Thymus (tissue), 11 donors: ENCODE data around the gene BIRC2. TPM values are rescaled to one million over a fixed set of nuclear protein-coding genes. Genes with fewer than 3 reads are reported as not detected.

Experiments
- DNase-seq, 9 donors: peaks; one replicate each; pipeline ENCODE4 v3.0.0-alpha.2; 2013; ENCODE audit warnings: low spot score in 9 of 9, low read depth in 6 of 9, missing footprints in 1 of 9
- H3K27ac ChIP-seq, 2 donors: one replicate each; pipeline ENCODE4 v1.5.1; 2013; ENCODE audit warnings: control low read depth in 1 of 2, low read depth in 1 of 2, low read length in 1 of 2, mild to moderate bottlenecking in 1 of 2, moderate library complexity in 1 of 2
- H3K27me3 ChIP-seq, 2 donors: one replicate each; pipeline ENCODE4 v1.5.1; 2013; ENCODE audit warnings: low read length in 1 of 2; ENCODE audit not compliant: control insufficient read depth in 2 of 2, insufficient read depth in 1 of 2
- H3K36me3 ChIP-seq, 2 donors: one replicate each; pipeline ENCODE4 v1.5.1; 2013; ENCODE audit warnings: low read length in 1 of 2, mild to moderate bottlenecking in 1 of 2, moderate library complexity in 1 of 2; ENCODE audit not compliant: control insufficient read depth in 2 of 2, insufficient read depth in 2 of 2
- H3K4me1 ChIP-seq, 2 donors: one replicate each; pipeline ENCODE4 v1.5.1; 2013; ENCODE audit warnings: low read length in 2 of 2; ENCODE audit not compliant: control insufficient read depth in 2 of 2, insufficient read depth in 2 of 2
- H3K4me3 ChIP-seq, 2 donors: one replicate each; pipeline ENCODE4 v1.5.1; 2013; ENCODE audit warnings: low read length in 2 of 2, control low read depth in 1 of 2, mild to moderate bottlenecking in 1 of 2
- H3K9me3 ChIP-seq, 2 donors: one replicate each; pipeline ENCODE4 v1.5.1; 2013; ENCODE audit warnings: low read length in 1 of 2, mild to moderate bottlenecking in 1 of 2; ENCODE audit not compliant: control insufficient read depth in 2 of 2, insufficient read depth in 1 of 2
- WGBS: extraction: QIAGEN DNeasy Blood & Tissue Kit; methylation state at CpG from one replicate; pipeline ENCODE4 v1.1.7; 2013; 5-methylcytosine and 5-hydroxymethylcytosine counted together
- polyA plus RNA-seq: library from polyadenylated mRNA; stranded (reverse); fragments of 200-250 nt; gene quantifications from one replicate; pipeline ENCODE4 v1.2.3, GENCODE V29; 2013
- total RNA-seq: library from RNA; stranded (reverse); fragments of 120-200 nt; gene quantifications from one replicate; pipeline ENCODE4 v1.2.4, GENCODE V29; 2013
- donor health status: healthy.

BIRC2 gene
- total and polyA plus RNA-seq, 2 donors: 95.9 to 127 TPM

DNA sequence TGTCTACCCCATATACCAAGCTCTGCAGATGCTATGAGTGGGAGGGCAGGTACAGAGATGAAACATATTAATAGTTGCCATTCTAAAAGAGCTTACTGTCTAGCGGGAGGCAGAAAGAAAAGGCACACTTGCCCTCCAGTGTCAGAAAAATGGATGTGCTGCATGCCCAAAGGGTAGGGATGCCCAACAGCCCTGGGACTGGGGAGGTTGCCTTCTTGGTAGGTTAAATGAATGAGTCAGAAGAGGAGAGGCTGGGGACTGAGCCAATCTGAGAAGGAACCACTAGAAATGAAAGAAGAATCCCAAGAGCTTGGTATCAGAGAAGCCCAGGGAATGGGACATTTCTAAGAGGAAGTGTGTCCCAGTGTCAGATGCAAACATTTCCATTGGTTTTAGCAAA lies 28.5 kb upstream of the BIRC2 start:
- WGBS: 82% methylated on average over 1 of the region's 1 CpG
- H3K4me1 ChIP-seq: peaks cover 26 to 43% of the 10 kb centered on the region in 2 donors
- no peaks in the 10 kb centered on the region for H3K27me3 ChIP-seq
- H3K4me3 ChIP-seq: peak overlapping the region; percentile 61 to 71
- no peaks in the 10 kb centered on the region for H3K9me3 ChIP-seq
- H3K36me3 ChIP-seq: no peaks in the 10 kb centered on the region
- H3K27ac ChIP-seq: peak overlapping the region; percentile 46 to 58
- DNase-seq: peak in 1 of 9 donors; percentile 41

DNA sequence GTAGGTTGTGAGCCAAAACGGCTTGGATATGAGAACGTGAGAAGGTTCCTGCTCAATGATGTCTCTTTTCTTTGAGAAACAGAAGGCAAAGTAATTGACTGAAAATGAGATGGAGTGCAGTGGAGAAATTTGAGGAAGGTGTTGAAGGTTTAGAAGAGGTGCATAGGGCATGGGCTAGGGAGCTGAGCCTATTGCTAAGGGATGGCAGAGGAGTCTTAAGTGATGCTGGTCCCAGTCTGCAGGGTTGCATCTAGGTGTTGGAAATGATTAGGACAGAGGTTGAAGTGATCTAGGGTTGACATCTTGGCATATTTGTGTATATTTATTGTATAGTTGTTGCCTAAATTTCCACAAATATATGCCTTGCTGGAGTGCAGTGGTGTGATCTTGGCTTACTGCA lies 27.5 kb upstream of the BIRC2 start:
- Histone ChIP-seq H3K4me3 (peak overlapping the region; percentile 7 to 42), H3K4me1 (peaks cover 26 to 38% of the 10 kb centered on the region in 2 donors), H3K9me3 (no peaks in the 10 kb centered on the region), H3K27me3 (no peaks in the 10 kb centered on the region), H3K27ac (peak overlapping the region; percentile 8 to 64), H3K36me3 (no peaks in the 10 kb centered on the region)
- no peak for DNase-seq
- 86% methylated on average over 2 of the region's 2 CpGs for WGBS

DNA sequence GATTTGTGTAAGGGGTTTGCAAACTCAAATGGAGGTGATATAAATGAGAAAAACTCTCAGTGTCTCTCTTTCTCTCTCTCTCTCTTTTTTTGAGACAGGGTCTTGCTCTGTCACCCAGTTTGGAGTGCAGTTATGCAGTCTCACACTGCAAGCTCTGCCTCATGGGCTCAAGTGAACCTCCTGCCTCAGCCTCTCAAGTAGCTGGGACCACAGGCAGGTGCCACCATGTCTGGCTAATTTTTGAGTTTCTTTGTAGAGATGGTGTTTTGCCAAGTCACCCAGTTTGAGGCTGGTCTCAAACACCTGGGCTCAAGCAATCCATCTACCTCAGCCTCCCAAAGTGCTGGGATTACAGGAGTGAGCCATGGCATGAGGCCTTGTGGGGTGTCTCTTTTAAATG lies 26.8 kb upstream of the BIRC2 start:
- peak in 1 of 9 donors; percentile 40 for DNase-seq
- Histone ChIP-seq H3K4me1 (peaks cover 26 to 38% of the 10 kb centered on the region in 2 donors), H3K4me3 (peak overlapping the region in 1 of 2 donors; percentile 34), H3K36me3 (no peaks in the 10 kb centered on the region), H3K9me3 (no peaks in the 10 kb centered on the region), H3K27ac (peak overlapping the region; percentile 43 to 76), H3K27me3 (no peaks in the 10 kb centered on the region)

DNA sequence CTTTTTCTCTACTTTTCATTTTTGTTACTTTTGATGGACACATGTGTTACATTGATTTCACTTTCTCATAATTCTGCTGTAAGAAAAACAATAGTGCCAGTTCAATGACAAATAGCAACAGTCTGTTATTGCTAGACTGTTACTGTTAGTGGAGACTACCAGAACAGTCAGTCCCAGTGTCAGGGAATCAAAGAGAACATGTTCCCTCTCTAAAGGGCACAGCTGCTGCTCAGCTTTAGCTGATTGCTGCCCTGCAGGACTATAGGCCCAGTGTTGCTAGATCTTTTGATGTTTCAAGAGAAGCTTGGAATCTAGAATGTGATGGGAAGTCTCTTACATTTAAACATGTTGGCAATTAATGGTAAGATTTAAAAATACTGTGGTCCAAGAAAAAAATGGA lies 26.3 kb upstream of the BIRC2 start:
- peak overlapping the region in 1 of 2 donors; percentile 34 for H3K4me3 ChIP-seq
- no peaks in the 10 kb centered on the region for H3K27me3 ChIP-seq
- peak in 1 of 9 donors; percentile 54 for DNase-seq
- H3K36me3 ChIP-seq: no peaks in the 10 kb centered on the region
- no peaks in the 10 kb centered on the region for H3K9me3 ChIP-seq
- peaks cover 26 to 38% of the 10 kb centered on the region in 2 donors for H3K4me1 ChIP-seq
- H3K27ac ChIP-seq: peak overlapping the region; percentile 64 to 76

DNA sequence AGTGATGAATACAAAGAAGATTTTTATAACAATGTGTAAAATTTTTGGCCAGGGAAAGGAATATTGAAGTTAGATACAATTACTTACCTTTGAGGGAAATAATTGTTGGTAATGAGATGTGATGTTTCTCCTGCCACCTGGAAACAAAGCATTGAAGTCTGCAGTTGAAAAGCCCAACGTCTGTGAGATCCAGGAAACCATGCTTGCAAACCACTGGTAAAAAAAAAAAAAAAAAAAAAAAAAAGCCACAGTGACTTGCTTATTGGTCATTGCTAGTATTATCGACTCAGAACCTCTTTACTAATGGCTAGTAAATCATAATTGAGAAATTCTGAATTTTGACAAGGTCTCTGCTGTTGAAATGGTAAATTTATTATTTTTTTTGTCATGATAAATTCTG lies 24.5 kb upstream of the BIRC2 start:
- Histone ChIP-seq H3K36me3 (peaks cover 4 to 13% of the 10 kb centered on the region in 2 donors), H3K9me3 (no peaks in the 10 kb centered on the region), H3K27me3 (no peaks in the 10 kb centered on the region), H3K4me1 (peaks cover 22 to 31% of the 10 kb centered on the region in 2 donors), H3K4me3 (peak overlapping the region in 1 of 2 donors; percentile 32), H3K27ac (peak overlapping the region; percentile 8 to 54)
- 5% methylated on average over 2 of the region's 2 CpGs for WGBS
- DNase-seq: peak in 1 of 9 donors; percentile 72

DNA sequence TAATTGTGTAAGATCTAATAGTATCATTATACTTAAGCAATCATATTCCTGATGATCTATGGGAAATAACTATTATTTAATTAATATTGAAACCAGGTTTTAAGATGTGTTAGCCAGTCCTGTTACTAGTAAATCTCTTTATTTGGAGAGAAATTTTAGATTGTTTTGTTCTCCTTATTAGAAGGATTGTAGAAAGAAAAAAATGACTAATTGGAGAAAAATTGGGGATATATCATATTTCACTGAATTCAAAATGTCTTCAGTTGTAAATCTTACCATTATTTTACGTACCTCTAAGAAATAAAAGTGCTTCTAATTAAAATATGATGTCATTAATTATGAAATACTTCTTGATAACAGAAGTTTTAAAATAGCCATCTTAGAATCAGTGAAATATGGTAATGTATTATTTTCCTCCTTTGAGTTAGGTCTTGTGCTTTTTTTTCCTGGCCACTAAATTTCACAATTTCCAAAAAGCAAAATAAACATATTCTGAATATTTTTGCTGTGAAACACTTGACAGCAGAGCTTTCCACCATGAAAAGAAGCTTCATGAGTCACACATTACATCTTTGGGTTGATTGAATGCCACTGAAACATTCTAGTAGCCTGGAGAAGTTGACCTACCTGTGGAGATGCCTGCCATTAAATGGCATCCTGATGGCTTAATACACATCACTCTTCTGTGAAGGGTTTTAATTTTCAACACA lies 23.3 kb upstream of the BIRC2 start:
- Histone ChIP-seq H3K27ac (no peak overlapping the region), H3K9me3 (no peaks in the 10 kb centered on the region), H3K27me3 (no peaks in the 10 kb centered on the region), H3K36me3 (peaks cover 4 to 20% of the 10 kb centered on the region in 2 donors), H3K4me3 (no peak overlapping the region), H3K4me1 (peaks cover 18 to 22% of the 10 kb centered on the region in 2 donors)
- no peak for DNase-seq
- WGBS: 99% methylated on average over 1 of the region's 1 CpG

DNA sequence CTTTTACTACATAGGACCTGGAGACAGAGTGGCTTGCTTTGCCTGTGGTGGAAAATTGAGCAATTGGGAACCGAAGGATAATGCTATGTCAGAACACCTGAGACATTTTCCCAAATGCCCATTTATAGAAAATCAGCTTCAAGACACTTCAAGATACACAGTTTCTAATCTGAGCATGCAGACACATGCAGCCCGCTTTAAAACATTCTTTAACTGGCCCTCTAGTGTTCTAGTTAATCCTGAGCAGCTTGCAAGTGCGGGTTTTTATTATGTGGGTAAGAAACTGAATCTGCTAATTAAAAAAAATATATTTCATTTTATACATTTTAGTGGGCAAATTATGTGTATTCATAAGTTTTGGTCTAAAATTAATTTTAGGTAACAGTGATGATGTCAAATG lies 21.9 kb upstream of the BIRC2 start:
- DNase-seq: no peak
- Histone ChIP-seq H3K4me1 (peaks cover 7 to 12% of the 10 kb centered on the region in 2 donors), H3K27ac (no peak overlapping the region), H3K4me3 (no peak overlapping the region), H3K27me3 (no peaks in the 10 kb centered on the region), H3K36me3 (peaks cover 4 to 28% of the 10 kb centered on the region in 2 donors), H3K9me3 (no peaks in the 10 kb centered on the region)
- WGBS: 92% methylated on average over 3 of the region's 3 CpGs

DNA sequence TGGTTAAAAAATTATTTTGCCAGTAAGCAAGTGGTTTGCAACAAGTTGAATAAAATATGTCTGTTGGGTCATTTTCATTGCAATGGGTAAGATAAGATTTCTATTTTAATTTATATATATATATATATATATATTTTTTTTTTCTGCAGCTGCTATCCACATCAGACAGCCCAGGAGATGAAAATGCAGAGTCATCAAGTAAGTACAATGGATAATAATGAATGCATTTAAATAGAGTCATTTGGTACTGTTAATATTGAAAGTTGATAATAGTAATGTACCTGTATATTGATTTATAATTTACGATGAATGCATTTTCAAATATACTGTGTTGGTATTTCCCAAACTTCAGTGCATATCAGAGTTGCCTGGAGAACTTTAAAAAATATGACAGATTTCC lies 18.3 kb upstream of the BIRC2 start:
- WGBS: 98% methylated on average over 1 of the region's 1 CpG
- no peak for DNase-seq
- H3K27me3 ChIP-seq: no peaks in the 10 kb centered on the region
- H3K4me1 ChIP-seq: no peaks in the 10 kb centered on the region
- H3K27ac ChIP-seq: no peak overlapping the region
- no peaks in the 10 kb centered on the region for H3K9me3 ChIP-seq
- no peak overlapping the region for H3K4me3 ChIP-seq
- H3K36me3 ChIP-seq: peaks cover 15 to 40% of the 10 kb centered on the region in 2 donors

DNA sequence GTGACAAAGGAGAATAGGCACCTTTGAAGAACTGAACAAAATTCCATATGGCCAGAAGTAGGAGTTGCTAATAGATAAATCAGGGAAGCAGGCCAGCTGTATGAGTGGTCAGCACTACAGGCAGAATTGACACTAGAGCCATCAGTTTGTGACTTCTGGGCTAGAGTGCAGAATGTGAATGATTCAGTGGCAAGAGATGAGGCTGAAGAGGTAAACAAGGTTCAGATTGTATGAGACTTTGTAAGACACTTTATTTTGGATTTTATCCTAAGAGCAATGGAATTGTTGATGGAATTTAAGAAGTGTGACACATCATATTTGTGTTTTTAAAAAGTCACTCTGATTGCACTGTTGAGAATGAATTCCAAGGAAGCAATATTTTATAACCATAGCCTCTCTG lies 16.8 kb upstream of the BIRC2 start:
- no peaks in the 10 kb centered on the region for H3K27me3 ChIP-seq
- no peak for DNase-seq
- no peaks in the 10 kb centered on the region for H3K4me1 ChIP-seq
- H3K4me3 ChIP-seq: no peak overlapping the region
- H3K36me3 ChIP-seq: peaks cover 16 to 41% of the 10 kb centered on the region in 2 donors
- H3K27ac ChIP-seq: no peak overlapping the region
- no peaks in the 10 kb centered on the region for H3K9me3 ChIP-seq
